GM12878 (cell line): ENCODE measurements around the gene SESN1. TPM values are rescaled to one million over a fixed set of nuclear protein-coding genes. Genes with fewer than 3 reads are reported as not detected.

Experiments
- ATAC-seq: fragments of 200-7000 bp; cut with Tn5 transposase; 3 replicates; pipeline ENCODE4 v1.9.1; 2020; ENCODE audit warnings: mild to moderate bottlenecking, moderate library complexity
- BruUV-seq: library from RNA; stranded (reverse); fragments of 400-500 nt; replicated peaks from 2 replicates; lab custom pipeline; 2021; lab: Mats Ljungman, UMichigan
- CTCF ChIA-PET: fragments of 300-600 bp; sonication (Branson Sonifier 250); formaldehyde crosslinking; extraction: SDS; loops from one replicate; lab custom pipeline; 2021; ENCODE audit warnings: inconsistent platforms; lab: Yijun Ruan, JAX
- POLR2A ChIA-PET: fragments of 350-600 bp; formaldehyde crosslinking; extraction: SDS; loops from one replicate; lab custom pipeline; 2021; ENCODE audit warnings: inconsistent platforms; lab: Charles Lee
- RAD21 ChIA-PET: fragments of 300-600 bp; sonication (Branson Sonifier 250); formaldehyde crosslinking; loops from one replicate; lab custom pipeline; 2023; ENCODE audit warnings: antibody characterized with exemption; ENCODE audit not compliant: unreplicated experiment; lab: Charles Lee
- SMC1A ChIA-PET: fragments of 300-600 bp; sonication (Branson Sonifier 250); formaldehyde crosslinking; loops from one replicate; lab custom pipeline; 2023; ENCODE audit not compliant: unreplicated experiment, uncharacterized antibody; lab: Charles Lee
- DNase-seq: peaks from one replicate; pipeline ENCODE4 v3.0.0-alpha.2; 2011; ENCODE audit warnings: low read depth, low spot score
- FAIRE-seq: peaks from 3 replicates; lab custom pipeline; 2011; peaks lifted over from hg19 to GRCh38; lab: Jason Lieb, UNC
- H2AFZ ChIP-seq: 2 replicates; pipeline ENCODE4 v1.6.0; 2011; ENCODE audit warnings: low read depth, low read length, control low read depth; ENCODE audit not compliant: control insufficient read depth
- H3K27ac ChIP-seq: 2 replicates; pipeline ENCODE4 v1.5.1; 2011; ENCODE audit warnings: control low read depth; ENCODE audit not compliant: control insufficient read depth, insufficient read depth
- H3K27me3 ChIP-seq, 2 experiments: replicated peaks in 1 of 2; 2 replicates each; pipeline versions ENCODE4 v1.6.0 to v1.6.1; 2011; ENCODE audit warnings: low read length in 1 of 2; ENCODE audit not compliant: control insufficient read depth in 2 of 2, insufficient read depth in 2 of 2
- H3K36me3 ChIP-seq, 2 experiments: 2 replicates each; pipeline ENCODE4 v1.5.1; 2011; ENCODE audit warnings: low read length in 1 of 2; ENCODE audit not compliant: control insufficient read depth in 2 of 2, insufficient read depth in 2 of 2
- H3K4me1 ChIP-seq: 2 replicates; pipeline ENCODE4 v1.6.1; 2011; ENCODE audit warnings: mild to moderate bottlenecking, low read length, moderate library complexity, mixed read lengths; ENCODE audit not compliant: control insufficient read depth, insufficient read depth
- H3K4me2 ChIP-seq: 2 replicates; pipeline ENCODE4 v1.6.0; 2011; ENCODE audit warnings: control low read depth; ENCODE audit not compliant: control insufficient read depth, insufficient read depth
- H3K4me3 ChIP-seq: fragments of 200-600 bp; sonication (generic); 2 replicates; pipeline ENCODE4 v1.5.1; 2016
- H3K79me2 ChIP-seq: 2 replicates; pipeline ENCODE4 v1.6.0; 2011; ENCODE audit warnings: low read length; ENCODE audit not compliant: control insufficient read depth, insufficient read depth
- H3K9ac ChIP-seq: 2 replicates; pipeline ENCODE4 v1.8.0; 2011; ENCODE audit warnings: low read length, control low read depth, mixed read lengths; ENCODE audit not compliant: control insufficient read depth, insufficient read depth
- H3K9me3 ChIP-seq: replicated peaks from 3 replicates; pipeline ENCODE4 v1.5.1; 2011; ENCODE audit warnings: mild to moderate bottlenecking, low read length; ENCODE audit not compliant: control insufficient read depth, insufficient read depth
- H4K20me1 ChIP-seq: 2 replicates; pipeline ENCODE4 v1.6.0; 2011; ENCODE audit not compliant: control insufficient read depth, insufficient read depth
- CBFB ChIP-seq: IDR thresholded peaks from 2 replicates; pipeline ENCODE4 v1.6.1; 2016; ENCODE audit warnings: antibody characterized with exemption, low read depth
- CREB1 ChIP-seq: IDR thresholded peaks from 2 replicates; pipeline ENCODE4 v1.6.1; 2012; ENCODE audit warnings: low read depth, mild to moderate bottlenecking, inconsistent platforms
- EZH2 ChIP-seq: IDR thresholded peaks from 2 replicates; pipeline ENCODE4 v1.6.1; 2012; ENCODE audit warnings: low read depth, mild to moderate bottlenecking, control low read depth, inconsistent platforms, low read length, borderline replicate concordance; ENCODE audit not compliant: control insufficient read depth
- KAT2A ChIP-seq: conservative IDR thresholded peaks from 2 replicates; pipeline ENCODE4 v1.6.1; 2011; ENCODE audit warnings: low read depth, low read length; ENCODE audit not compliant: control insufficient read depth
- POLR2AphosphoS5 ChIP-seq: IDR thresholded peaks from 2 replicates; pipeline ENCODE4 v1.6.1; 2011; ENCODE audit warnings: mild to moderate bottlenecking, low read length, inconsistent platforms
- RB1 ChIP-seq: fragments of 450-650 bp; formaldehyde crosslinking; IDR thresholded peaks from 2 replicates; pipeline ENCODE4 v1.6.1; 2017; ENCODE audit warnings: mild to moderate bottlenecking, borderline replicate concordance
- SKIL ChIP-seq: fragments of 450-650 bp; IDR thresholded peaks from 2 replicates; pipeline ENCODE4 v1.6.1; 2017; ENCODE audit warnings: mild to moderate bottlenecking, low read depth, inconsistent platforms; ENCODE audit not compliant: poor library complexity, severe bottlenecking
- SUPT20H ChIP-seq: IDR thresholded peaks from 2 replicates; pipeline ENCODE4 v1.6.1; 2011; ENCODE audit warnings: low read depth, mild to moderate bottlenecking, low read length, moderate library complexity, borderline replicate concordance; ENCODE audit not compliant: control insufficient read depth
- TAF1 ChIP-seq: IDR thresholded peaks from 2 replicates; pipeline ENCODE4 v1.6.1; 2011; ENCODE audit warnings: mild to moderate bottlenecking, low read depth, low read length, borderline replicate concordance
- in situ Hi-C: fragments of 300-500 bp; cut with MboI; formaldehyde crosslinking; loops from 9 replicates; pipeline ENCODE4 v1.14.3; 2018; ENCODE audit warnings: mixed read lengths
- intact Hi-C: fragments of 100-400 bp; cut with micrococcal nuclease; formaldehyde crosslinking; loops from one replicate; pipeline ENCODE4 v1.14.2; 2022; ENCODE audit not compliant: unreplicated experiment
- polyA plus RNA-seq, 11 experiments: library from polyadenylated mRNA; depleted of rRNA in 4 of 11; unstranded in 6 of 11; stranded (reverse) in 5 of 11; fragments of >200 nt; fragmentation: Nextera tagmentation in 4 of 11; fragmentation: Illumina TruSeq in 1 of 11; extraction: Ambion mirVana in 4 of 11; extraction: Trizol in 1 of 11; gene quantifications; 1 replicate in 1 of 11; 2 replicates in 10 of 11; pipeline versions ENCODE4 v1.2.1 to v1.2.3, GENCODE V29; 2011 to 2016; ENCODE audit warnings: inconsistent platforms in 2 of 11, missing spikeins in 2 of 11, low read depth in 1 of 11
- total RNA-seq, 4 experiments: library from RNA; depleted of rRNA in 3 of 4; stranded (reverse); fragments of >200 nt in 3 of 4; fragmentation: Illumina TruSeq in 1 of 4; extraction: Trizol in 1 of 4; gene quantifications; 2 replicates each; pipeline versions ENCODE4 v1.2.1 to v1.2.3, GENCODE V29; 2013 to 2021
- TF ChIP-seq, protein P1 (sequence below): fragments of 450-650 bp; IDR thresholded peaks from 2 replicates; pipeline ENCODE4 v1.6.1; 2017; ENCODE audit warnings: borderline replicate concordance
- TF ChIP-seq, protein P2 (sequence below): IDR thresholded peaks from 2 replicates; pipeline ENCODE4 v1.6.1; 2012; ENCODE audit warnings: low read length, inconsistent platforms

Gene SESN1
- total and polyA plus RNA-seq, 10 of the 15 experiments (the other 5 are each of a cell fraction or from before 2014, with no cell fraction given) = 1.3 to 13.0 (median 3.3) TPM

DNA sequence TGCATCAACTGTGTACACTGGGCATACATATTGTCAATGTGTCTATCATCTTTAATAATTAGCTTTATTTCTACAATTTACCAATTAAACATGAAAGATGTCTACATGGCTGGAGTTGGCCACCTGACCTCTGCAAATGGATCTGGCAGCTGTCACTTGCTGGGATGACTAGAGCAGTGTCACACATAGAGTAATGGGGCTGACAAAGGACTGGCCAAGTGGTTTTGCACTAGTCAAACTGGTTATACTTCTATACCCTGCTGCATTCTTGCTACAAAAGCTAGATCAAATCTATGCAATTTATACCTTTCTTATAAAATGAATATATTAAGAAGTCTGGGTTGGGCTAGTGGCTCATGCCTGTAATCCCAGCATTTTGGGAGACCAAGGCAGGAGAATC, 99.3 kb downstream of the SESN1 start:
- ATAC-seq = no peak
- CTCF ChIA-PET = interaction anchor here (1.4 kb wide), 1 partner anchor 78 kb away, joined by 3 read pairs; no protein-coding TSS in a partner anchor
- Histone ChIP-seq H3K9me3 (no peaks in the 10 kb centered on the region), H3K79me2 (no peaks in the 10 kb centered on the region), H3K4me2 (no peak overlapping the region), H3K9ac (no peak overlapping the region), H3K4me3 (no peak overlapping the region), H3K27me3 (no peaks in the 10 kb centered on the region), H3K36me3 (no peaks in the 10 kb centered on the region), H3K27ac (no peak overlapping the region), H2AFZ (no peak overlapping the region), H4K20me1 (no peaks in the 10 kb centered on the region), H3K4me1 (no peaks in the 10 kb centered on the region)
- DNase-seq = no peak
- in situ Hi-C loops = no loop called here
- RAD21 ChIA-PET = no interaction called here
- intact Hi-C loops = no loop called here
- SMC1A ChIA-PET = no interaction called here
- no peak for FAIRE-seq
- POLR2A ChIA-PET = no interaction called here
- no peak for TF ChIP-seq KAT2A
- TF ChIP-seq, protein P1, sequence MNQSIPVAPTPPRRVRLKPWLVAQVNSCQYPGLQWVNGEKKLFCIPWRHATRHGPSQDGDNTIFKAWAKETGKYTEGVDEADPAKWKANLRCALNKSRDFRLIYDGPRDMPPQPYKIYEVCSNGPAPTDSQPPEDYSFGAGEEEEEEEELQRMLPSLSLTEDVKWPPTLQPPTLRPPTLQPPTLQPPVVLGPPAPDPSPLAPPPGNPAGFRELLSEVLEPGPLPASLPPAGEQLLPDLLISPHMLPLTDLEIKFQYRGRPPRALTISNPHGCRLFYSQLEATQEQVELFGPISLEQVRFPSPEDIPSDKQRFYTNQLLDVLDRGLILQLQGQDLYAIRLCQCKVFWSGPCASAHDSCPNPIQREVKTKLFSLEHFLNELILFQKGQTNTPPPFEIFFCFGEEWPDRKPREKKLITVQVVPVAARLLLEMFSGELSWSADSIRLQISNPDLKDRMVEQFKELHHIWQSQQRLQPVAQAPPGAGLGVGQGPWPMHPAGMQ = no peak
- no peak for TF ChIP-seq CREB1
- TF ChIP-seq POLR2AphosphoS5 = no peak
- TF ChIP-seq CBFB = no peak
- TF ChIP-seq, protein P2, sequence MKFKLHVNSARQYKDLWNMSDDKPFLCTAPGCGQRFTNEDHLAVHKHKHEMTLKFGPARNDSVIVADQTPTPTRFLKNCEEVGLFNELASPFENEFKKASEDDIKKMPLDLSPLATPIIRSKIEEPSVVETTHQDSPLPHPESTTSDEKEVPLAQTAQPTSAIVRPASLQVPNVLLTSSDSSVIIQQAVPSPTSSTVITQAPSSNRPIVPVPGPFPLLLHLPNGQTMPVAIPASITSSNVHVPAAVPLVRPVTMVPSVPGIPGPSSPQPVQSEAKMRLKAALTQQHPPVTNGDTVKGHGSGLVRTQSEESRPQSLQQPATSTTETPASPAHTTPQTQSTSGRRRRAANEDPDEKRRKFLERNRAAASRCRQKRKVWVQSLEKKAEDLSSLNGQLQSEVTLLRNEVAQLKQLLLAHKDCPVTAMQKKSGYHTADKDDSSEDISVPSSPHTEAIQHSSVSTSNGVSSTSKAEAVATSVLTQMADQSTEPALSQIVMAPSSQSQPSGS = no peak
- no peak for TF ChIP-seq SUPT20H
- TF ChIP-seq SKIL = no peak
- TF ChIP-seq EZH2 = no peak
- no peak for TF ChIP-seq TAF1
- TF ChIP-seq RB1 = no peak
- no TSS peak for BruUV-seq
